Uterus (tissue), 2 donors: ENCODE data around the gene KCTD2.

Experiments used
- POLR2A ChIP-seq, 2 donors: fragments of 450-650 bp; IDR thresholded peaks; one replicate each; pipeline ENCODE4 v1.6.1; 2016; ENCODE audit warnings: antibody characterized with exemption in 2 of 2, mild to moderate bottlenecking in 1 of 2, moderate library complexity in 1 of 2
- TF ChIP-seq, protein P1 (sequence below), 4 experiments: fragments of 200-600 bp in 2 of 4; fragments of 450-650 bp in 2 of 4; sonication (generic) in 2 of 4; IDR thresholded peaks; one replicate each; pipeline ENCODE4 v1.5.1; 2016 to 2019; ENCODE audit warnings: antibody characterized with exemption in 4 of 4, mild to moderate bottlenecking in 2 of 4, moderate library complexity in 1 of 4

DNA sequence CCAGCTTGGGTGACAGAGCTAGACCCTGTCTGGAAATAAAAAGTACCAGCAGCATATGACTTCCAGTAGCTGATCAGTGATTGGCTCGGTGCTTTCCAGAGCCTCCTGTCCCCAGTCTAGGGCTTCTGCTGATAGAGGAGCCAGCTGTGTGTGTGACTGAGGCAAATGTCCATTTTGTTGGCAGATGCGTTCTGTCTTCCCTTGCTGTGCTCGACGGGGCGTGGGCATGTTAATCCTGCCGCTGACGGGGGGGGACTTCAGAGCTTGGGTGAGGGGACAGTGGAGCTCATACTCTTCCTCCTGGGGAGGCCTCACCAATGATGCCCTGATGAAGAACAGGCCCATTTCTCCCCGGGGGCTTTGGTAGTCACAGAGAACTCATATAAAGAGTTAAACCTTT, 14.6 kb downstream of the KCTD2 start:
- TF ChIP-seq POLR2A (IDR thresholded peaks at IDR 0.05): no peak
- TF ChIP-seq, protein P1, sequence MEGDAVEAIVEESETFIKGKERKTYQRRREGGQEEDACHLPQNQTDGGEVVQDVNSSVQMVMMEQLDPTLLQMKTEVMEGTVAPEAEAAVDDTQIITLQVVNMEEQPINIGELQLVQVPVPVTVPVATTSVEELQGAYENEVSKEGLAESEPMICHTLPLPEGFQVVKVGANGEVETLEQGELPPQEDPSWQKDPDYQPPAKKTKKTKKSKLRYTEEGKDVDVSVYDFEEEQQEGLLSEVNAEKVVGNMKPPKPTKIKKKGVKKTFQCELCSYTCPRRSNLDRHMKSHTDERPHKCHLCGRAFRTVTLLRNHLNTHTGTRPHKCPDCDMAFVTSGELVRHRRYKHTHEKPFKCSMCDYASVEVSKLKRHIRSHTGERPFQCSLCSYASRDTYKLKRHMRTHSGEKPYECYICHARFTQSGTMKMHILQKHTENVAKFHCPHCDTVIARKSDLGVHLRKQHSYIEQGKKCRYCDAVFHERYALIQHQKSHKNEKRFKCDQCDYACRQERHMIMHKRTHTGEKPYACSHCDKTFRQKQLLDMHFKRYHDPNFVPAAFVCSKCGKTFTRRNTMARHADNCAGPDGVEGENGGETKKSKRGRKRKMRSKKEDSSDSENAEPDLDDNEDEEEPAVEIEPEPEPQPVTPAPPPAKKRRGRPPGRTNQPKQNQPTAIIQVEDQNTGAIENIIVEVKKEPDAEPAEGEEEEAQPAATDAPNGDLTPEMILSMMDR (IDR thresholded peaks at IDR 0.05): no peak
